ENCODE results near the gene BTC.

- TF ChIP-seq L3MBTL2 (conservative IDR thresholded peaks at IDR 0.05) (no peak), HDGF (IDR thresholded peaks at IDR 0.05; ENCODE audit: borderline replicate concordance) (no peak), FOXK2 (IDR thresholded peaks at IDR 0.05) (no peak), SP1 (IDR thresholded peaks at IDR 0.05) (no peak), FOXM1 (IDR thresholded peaks at IDR 0.05; ENCODE audit: borderline replicate concordance) (no peak), SUZ12 (IDR thresholded peaks at IDR 0.05) (no peak), TARDBP (IDR thresholded peaks at IDR 0.05) (no peak), NFRKB (IDR thresholded peaks at IDR 0.05) (no peak)
Measured at GRCh38 chr4:74790652-74791051, 3.7 kb downstream of the BTC start.

Data from HEK293T (cell line).